HG03159 (cell line): ENCODE results near the gene SORCS2.

ENCODE experiments used
- ATAC-seq: cut with Tn5 transposase; IDR thresholded peaks from one replicate; pipeline ENCODE4 v1.9.1; 2021; ENCODE audit warnings: mild to moderate bottlenecking, moderate library complexity; ENCODE audit not compliant: unreplicated experiment

SORCS2 gene

GRCh38 chr4:7422151-7422897, 230.0 kb downstream of the SORCS2 start:
- no peak for ATAC-seq

GRCh38 chr4:7422898-7423180, 230.5 kb downstream of the SORCS2 start:
- ATAC-seq, result no peak

GRCh38 chr4:7423391-7423790, 231.1 kb downstream of the SORCS2 start:
- no peak for ATAC-seq

GRCh38 chr4:7423801-7424552, 231.6 kb downstream of the SORCS2 start:
- ATAC-seq, result no peak

GRCh38 chr4:7424553-7425111, 232.3 kb downstream of the SORCS2 start:
- ATAC-seq, result no peak

GRCh38 chr4:7425124-7425523, 232.8 kb downstream of the SORCS2 start:
- ATAC-seq, result no peak

GRCh38 chr4:7425591-7426468, 233.5 kb downstream of the SORCS2 start:
- no peak for ATAC-seq

GRCh38 chr4:7426525-7427171, 234.3 kb downstream of the SORCS2 start:
- ATAC-seq, result no peak

- ATAC-seq, result no peak
Measured at GRCh38 chr4:7427361-7427760, 235.0 kb downstream of the SORCS2 start.

- no peak for ATAC-seq
Measured at GRCh38 chr4:7427831-7428260, 235.5 kb downstream of the SORCS2 start.

GRCh38 chr4:7428261-7429068, 236.1 kb downstream of the SORCS2 start:
- ATAC-seq, result no peak

- no peak for ATAC-seq
Measured at GRCh38 chr4:7429069-7429416, 236.7 kb downstream of the SORCS2 start.

GRCh38 chr4:7429601-7430078, 237.3 kb downstream of the SORCS2 start:
- no peak for ATAC-seq

- no peak for ATAC-seq
Measured at GRCh38 chr4:7430368-7430964, 238.1 kb downstream of the SORCS2 start.

GRCh38 chr4:7430965-7431695, 238.8 kb downstream of the SORCS2 start:
- ATAC-seq, result no peak

GRCh38 chr4:7431696-7432530, 239.6 kb downstream of the SORCS2 start:
- ATAC-seq, result no peak

GRCh38 chr4:7432531-7433375, 240.4 kb downstream of the SORCS2 start:
- no peak for ATAC-seq
